NCI-H446 (cell line): Measurements from ENCODE around the gene DOCK3.
A peak's percentile ranks its signal among the peaks of the same experiment; 100 is the strongest.
"Not testable (repeated sequence)": the region's sequence is repeated elsewhere in the genome, so short reads cannot be mapped to it uniquely, and the experiment has no call there.

Source experiments
- DNase-seq, 2 experiments: peaks; one replicate each; lab custom pipeline; 2025; lab: John Stamatoyannopoulos, UW

Gene DOCK3

DNA sequence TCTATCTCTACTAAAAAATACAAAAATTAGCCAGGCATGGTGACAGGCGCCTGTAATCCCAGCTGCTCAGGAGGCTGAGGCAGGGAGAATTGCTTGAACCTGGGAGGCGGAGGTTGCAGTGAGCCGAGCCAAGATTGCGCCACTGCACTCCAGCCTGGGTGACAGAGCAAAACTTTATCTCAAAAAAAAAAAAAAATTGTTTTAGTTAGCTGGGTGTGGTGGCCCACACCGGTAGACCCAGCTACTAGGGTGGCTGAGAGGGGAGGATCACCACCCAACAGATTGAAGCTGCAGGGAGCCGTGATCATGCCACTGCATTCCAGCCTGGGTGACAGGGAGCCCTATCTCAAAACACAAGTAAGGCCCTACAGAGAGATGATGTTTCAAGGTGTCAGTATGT, 712.6 kb downstream of the DOCK3 start:
- DNase-seq, result not testable (repeated sequence)

GRCh38 chr3:51388286-51389029, 713.7 kb downstream of the DOCK3 start:
- no peak for DNase-seq

GRCh38 chr3:51389423-51390183, 714.9 kb downstream of the DOCK3 start:
- peak; percentile 2 to 15 for DNase-seq

- DNase-seq, result no peak
Observed at GRCh38 chr3:51390246-51391074, 715.7 kb downstream of the DOCK3 start.

DNA sequence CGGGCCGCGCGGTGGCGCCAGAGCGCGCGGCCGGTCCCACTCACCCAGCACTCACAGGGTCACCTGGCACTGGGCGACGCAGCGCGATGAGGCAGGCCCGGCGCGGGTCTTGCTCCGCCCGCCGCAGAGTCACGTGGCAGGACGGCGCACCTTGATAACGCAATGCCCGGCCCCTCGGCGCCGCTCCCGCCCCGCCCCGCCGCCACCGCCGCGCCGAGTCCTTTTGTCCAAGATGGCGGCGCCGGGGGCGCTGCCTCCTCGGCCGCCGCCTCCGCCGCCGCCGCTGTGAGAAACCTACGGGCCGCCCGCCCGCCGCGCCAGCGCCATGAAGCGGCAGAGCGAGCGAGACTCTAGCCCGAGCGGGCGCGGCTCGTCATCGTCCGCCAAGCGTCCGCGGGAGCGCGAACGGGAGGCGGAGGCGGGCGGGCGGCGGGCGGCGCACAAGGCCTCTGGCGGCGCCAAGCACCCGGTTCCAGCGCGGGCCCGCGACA, 716.4 kb downstream of the DOCK3 start, which contains the start of gene RBM15B:
Gene RBM15B (plus strand): TSS at position 211 of the 491 bp plus-strand sequence. CDS start 115 bp downstream, at position 326.
- DNase-seq, result peak; percentile 47 to 92

DNA sequence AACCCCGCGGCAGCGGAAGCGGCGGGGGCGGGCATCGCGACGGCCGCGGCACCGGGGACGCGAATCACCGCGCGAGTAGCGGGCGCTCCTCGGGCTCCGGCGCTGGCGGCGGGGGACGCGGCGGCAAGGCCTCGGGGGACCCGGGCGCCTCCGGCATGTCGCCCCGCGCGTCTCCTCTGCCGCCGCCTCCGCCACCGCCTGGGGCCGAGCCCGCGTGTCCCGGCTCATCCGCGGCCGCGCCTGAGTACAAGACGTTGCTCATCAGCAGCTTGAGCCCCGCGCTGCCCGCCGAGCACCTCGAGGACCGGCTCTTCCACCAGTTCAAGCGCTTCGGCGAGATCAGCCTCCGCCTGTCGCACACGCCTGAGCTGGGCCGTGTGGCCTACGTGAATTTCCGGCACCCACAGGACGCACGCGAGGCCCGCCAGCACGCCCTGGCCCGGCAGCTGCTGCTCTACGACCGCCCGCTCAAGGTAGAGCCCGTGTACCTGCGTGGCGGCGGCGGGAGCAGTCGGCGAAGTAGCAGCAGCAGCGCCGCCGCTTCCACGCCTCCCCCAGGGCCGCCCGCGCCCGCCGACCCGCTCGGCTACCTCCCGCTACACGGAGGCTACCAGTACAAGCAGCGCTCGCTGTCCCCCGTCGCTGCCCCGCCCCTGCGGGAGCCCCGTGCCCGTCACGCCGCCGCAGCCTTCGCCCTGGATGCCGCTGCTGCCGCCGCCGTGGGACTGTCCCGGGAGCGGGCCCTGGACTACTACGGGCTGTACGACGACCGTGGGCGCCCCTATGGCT, 717.0 kb downstream of the DOCK3 start:
- no peak for DNase-seq

DNA sequence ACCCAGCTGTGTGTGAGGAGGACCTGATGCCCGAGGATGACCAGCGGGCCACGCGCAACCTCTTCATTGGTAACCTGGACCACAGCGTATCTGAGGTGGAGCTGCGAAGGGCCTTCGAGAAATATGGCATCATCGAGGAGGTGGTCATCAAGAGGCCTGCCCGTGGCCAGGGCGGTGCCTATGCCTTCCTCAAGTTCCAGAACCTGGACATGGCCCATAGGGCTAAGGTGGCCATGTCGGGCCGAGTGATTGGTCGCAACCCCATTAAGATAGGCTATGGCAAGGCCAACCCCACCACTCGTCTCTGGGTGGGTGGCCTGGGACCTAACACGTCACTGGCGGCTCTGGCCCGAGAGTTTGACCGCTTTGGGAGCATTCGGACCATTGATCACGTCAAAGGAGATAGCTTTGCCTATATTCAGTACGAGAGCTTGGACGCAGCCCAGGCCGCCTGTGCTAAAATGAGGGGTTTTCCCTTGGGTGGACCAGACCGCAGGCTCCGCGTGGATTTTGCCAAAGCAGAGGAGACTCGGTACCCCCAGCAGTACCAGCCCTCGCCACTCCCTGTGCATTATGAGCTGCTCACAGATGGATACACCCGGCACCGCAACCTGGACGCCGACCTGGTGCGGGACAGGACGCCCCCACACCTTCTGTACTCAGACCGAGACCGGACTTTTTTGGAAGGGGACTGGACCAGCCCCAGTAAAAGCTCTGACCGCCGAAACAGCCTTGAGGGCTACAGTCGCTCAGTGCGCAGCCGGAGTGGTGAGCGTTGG, 717.8 kb downstream of the DOCK3 start:
- no peak for DNase-seq

DNA sequence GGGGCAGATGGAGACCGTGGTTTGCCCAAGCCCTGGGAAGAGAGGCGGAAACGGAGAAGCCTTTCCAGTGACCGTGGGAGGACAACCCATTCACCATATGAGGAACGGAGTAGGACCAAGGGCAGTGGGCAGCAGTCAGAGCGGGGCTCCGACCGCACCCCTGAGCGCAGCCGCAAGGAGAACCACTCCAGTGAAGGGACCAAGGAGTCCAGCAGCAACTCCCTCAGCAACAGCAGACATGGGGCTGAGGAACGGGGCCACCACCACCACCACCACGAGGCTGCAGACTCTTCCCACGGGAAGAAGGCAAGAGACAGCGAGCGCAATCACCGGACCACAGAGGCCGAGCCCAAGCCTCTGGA, 718.4 kb downstream of the DOCK3 start:
- no peak for DNase-seq

DNA sequence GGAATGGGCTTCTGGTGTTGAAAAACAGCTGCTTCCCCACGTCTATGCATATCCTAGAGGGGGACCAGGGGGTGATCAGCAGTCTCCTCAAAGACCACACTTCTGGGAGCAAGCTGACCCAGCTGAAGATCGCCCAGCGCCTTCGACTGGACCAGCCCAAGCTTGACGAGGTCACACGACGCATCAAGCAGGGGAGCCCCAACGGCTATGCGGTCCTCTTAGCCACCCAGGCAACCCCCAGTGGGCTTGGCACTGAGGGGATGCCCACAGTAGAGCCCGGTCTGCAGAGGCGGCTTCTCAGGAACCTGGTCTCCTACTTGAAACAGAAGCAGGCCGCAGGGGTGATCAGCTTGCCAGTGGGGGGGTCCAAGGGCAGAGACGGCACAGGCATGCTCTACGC, 718.8 kb downstream of the DOCK3 start:
- DNase-seq, result no peak

DNA sequence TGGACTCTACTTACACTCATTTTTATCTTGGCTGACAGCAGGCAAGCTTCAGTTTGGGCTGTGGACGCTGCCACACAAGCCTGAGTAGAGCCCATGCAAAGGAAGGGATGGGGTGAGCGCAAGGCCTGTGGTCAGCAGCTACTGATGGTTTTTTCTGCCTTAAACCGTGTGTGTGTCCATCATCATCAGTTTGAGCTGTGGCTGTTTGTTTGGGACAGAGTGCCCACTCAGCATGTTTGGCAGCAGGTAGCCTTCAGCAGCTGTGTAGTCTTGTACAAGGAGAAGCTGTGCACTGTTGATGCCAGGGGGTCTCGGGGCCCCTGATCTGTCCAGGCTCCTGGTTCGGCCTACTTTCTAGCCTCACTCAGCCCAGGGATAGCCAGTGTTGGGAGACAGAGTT, 719.8 kb downstream of the DOCK3 start:
- no peak for DNase-seq

- no peak for DNase-seq
Observed at GRCh38 chr3:51395493-51396213, 720.9 kb downstream of the DOCK3 start.

DNA sequence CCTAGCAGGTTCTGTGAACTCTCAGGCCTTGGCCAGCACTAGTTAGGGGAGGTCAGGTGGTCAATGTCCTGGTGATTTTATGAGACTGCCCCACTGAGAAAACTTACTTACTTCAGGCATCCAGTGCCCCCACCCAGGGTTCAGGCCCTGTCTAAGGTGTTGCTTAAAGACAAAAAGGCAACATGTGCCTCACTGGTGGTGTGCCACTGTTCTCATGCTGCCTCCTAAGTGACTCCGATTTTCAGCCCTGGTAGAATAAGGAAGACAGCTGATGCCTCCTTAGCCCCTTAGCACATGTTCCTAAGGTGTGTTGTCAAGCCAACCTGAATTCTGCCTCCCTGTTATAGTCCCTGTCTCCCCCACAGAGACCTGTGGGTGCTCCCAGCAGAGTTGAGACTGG, 721.7 kb downstream of the DOCK3 start:
- DNase-seq, result no peak

- no peak for DNase-seq
Observed at GRCh38 chr3:51397392-51397791, 722.7 kb downstream of the DOCK3 start.

DNA sequence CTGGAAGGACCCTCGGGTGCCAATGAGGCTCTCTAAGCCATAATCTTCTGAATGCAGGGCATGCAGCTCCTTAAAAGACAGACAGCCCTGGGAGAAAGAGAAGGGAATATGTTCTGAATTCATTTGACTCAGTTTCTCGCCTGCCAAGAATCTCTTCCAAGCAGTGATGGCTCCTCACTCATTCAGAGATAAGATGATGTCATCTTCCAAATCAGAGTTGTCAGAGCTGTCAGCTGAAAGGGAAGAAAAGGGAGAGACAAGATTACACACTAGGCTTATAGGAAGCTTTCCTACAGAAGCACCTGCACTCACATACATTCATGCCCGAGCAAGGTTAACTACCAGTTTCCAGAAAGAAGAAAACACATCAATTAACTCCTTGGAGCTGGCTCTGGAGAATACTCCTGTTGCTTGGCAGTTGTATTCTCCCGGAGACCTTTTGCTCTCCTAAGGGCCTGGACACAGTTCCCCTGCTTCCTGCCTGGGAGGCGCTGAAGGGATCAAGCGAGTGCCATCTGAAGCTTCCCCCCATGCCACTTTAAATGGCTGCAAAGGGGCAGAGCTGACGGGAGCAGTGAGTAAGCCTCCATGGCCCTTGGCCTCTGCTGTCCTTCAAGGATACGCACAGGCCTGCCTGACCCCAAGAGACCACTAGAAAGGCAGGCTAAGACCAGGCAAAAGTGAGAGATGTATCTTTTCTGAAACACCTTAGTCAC, 724.0 kb downstream of the DOCK3 start:
- DNase-seq, result no peak

DNA sequence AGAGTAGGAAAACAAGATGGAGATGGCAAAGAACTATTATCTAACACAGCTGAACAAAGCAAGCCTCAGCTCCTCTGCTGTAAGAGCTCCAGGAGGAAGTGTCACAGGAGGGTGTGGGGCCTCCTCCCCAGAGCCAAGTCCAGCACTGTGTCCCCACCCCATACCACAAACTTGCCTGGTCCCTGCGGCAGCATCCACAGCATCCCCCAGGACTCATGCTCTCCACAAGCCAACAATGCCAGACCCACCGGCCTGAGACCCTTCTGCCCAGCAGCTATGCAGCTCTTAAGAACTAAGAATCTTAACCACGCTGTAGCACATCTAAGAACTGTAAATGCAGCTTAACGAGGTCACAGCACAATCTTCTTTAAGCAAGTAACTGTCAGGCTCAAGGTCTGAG, 725.4 kb downstream of the DOCK3 start:
- no peak for DNase-seq

DNA sequence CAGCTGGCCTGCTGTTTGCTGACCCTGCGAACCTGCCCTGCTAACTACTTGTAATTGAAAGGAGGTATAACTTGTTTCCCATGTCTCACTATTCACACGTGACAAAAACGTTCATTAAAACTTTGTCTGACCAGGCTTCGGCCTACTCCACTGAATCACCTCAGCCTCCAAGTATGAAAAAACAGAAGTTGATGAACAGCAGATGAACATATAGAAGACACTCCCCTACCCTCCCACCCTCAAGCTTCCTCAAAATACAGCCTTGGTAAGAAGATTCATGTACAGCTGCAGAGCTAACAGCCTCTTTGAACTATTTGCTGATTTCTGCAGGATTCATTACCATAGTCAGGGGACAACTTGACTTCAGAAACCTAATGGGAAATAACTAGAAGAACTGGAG, 727.0 kb downstream of the DOCK3 start:
- no peak for DNase-seq

DNA sequence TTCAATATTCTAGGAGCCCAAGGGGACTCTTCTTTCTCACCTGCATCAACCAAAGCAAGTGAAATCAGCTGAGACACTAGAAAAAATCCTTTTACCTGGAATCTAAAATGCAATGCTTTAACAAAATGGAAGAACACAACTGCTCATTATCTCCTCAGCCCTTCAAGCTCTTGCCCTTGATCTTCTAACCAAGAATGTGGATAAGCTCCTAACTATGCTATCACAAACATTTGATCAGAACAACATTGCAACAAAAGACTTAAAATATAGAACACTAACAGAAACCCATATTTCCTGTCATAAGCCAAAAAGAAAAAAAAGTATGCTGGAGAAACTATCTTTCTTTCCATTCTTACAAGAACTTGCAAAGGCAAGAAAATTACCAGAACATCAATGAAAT, 728.9 kb downstream of the DOCK3 start:
- no peak for DNase-seq

DNA sequence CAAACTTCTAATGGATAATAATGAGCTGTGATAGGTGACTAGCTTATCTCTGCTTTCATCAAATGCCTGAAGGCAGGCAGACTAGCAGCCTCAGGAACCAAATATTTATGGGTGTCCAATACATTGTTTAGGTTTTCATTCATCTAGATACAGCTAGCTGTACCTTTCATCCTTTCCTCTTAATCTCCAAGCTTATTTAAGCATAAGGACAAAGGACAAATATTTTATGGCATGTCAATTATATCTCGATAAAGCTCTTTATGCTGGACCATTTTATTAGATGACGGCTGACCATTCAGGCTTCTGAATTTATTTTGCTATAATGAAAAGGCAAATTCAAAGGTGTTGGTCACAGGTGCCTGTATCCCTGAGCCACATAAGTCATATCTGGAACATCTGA, 733.3 kb downstream of the DOCK3 start:
- no peak for DNase-seq

GRCh38 chr3:51408813-51409212, 734.1 kb downstream of the DOCK3 start:
- no peak for DNase-seq
